Activated gamma-delta T cell treated with anti-CD3 and anti-CD28 coated beads, Interleukin-2, amount 50 U/mL, for 16 hours (primary cell): ENCODE data around the gene MYO7B.
A peak's percentile ranks its signal among the peaks of the same experiment; 100 is the strongest.
"Not testable (repeated sequence)": the region's sequence is repeated elsewhere in the genome, so short reads cannot be mapped to it uniquely, and the experiment has no call there.

Experiments
- DNase-seq: peaks from one replicate; pipeline ENCODE4 v3.0.0-alpha.2; 2020; ENCODE audit warnings: low read depth

The MYO7B gene

GRCh38 chr2:127524198-127524834 is 11.2 kb upstream of the MYO7B start:
- DNase-seq: not testable (repeated sequence)

GRCh38 chr2:127525691-127526131 is 9.8 kb upstream of the MYO7B start:
- DNase-seq: no peak

- DNase-seq: peak; percentile 89
Measured at GRCh38 chr2:127526132-127527000, 9.1 kb upstream of the MYO7B start, which contains the start of gene IWS1. Gene IWS1, minus strand, starts transcription at chr2:127526489. Its CDS starts 281 bp downstream, at chr2:127526208.

GRCh38 chr2:127527001-127527804 is 8.3 kb upstream of the MYO7B start:
- no peak for DNase-seq

GRCh38 chr2:127528487-127528886 is 7.0 kb upstream of the MYO7B start:
- no peak for DNase-seq

GRCh38 chr2:127529416-127529815 is 6.1 kb upstream of the MYO7B start:
- not testable (repeated sequence) for DNase-seq

- DNase-seq: no peak
Measured at GRCh38 chr2:127530245-127531140, 5.0 kb upstream of the MYO7B start.

GRCh38 chr2:127531221-127531648 is 4.2 kb upstream of the MYO7B start:
- no peak for DNase-seq

- DNase-seq: no peak
Measured at GRCh38 chr2:127532296-127532695, 3.2 kb upstream of the MYO7B start.

- DNase-seq: no peak
Measured at GRCh38 chr2:127535918-127536317, 435 bp downstream of the MYO7B start.

- no peak for DNase-seq
Measured at GRCh38 chr2:127536707-127537541, 1.4 kb downstream of the MYO7B start.

- no peak for DNase-seq
Measured at GRCh38 chr2:127537644-127538043, 2.2 kb downstream of the MYO7B start.

GRCh38 chr2:127541809-127542208 is 6.3 kb downstream of the MYO7B start:
- DNase-seq: no peak

GRCh38 chr2:127542231-127542630 is 6.7 kb downstream of the MYO7B start:
- no peak for DNase-seq

- DNase-seq: not testable (repeated sequence)
Measured at GRCh38 chr2:127543013-127543501, 7.6 kb downstream of the MYO7B start.

- no peak for DNase-seq
Measured at GRCh38 chr2:127545189-127545588, 9.7 kb downstream of the MYO7B start.

- DNase-seq: no peak
Measured at GRCh38 chr2:127545796-127546195, 10.3 kb downstream of the MYO7B start.

- DNase-seq: no peak
Measured at GRCh38 chr2:127546797-127547196, 11.3 kb downstream of the MYO7B start.

GRCh38 chr2:127551221-127551930 is 15.9 kb downstream of the MYO7B start:
- DNase-seq: no peak

- DNase-seq: no peak
Measured at GRCh38 chr2:127552336-127552735, 16.9 kb downstream of the MYO7B start.
